ENCODE measurements around the gene RASA3. TPM values are rescaled to one million over a fixed set of nuclear protein-coding genes. Genes with fewer than 3 reads are reported as not detected.

The RASA3 gene
- polyA plus RNA-seq, 3 donors, result 9.0 to 32.6 (median 16.6) TPM

DNA sequence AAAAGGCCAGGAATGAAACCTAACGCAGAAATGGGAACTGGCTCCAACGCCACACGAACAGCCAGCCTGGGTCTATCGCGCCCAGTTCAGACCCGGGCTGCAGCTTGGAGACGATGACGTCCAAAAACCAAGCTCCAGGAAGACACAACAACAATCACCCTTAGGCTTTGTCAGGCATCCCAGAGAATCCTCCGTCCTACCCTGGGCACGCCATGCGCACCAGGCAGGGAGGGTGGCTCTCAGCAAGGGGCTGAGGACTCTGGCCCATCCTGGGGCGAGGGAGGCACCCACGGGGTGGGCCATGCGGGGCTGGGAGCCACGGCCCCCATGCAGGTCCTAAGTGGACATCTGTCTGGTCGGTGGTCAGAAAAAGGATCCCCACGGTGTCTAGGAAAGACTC is 9.0 kb downstream of the RASA3 start:
- H3K4me3 Mint-ChIP-seq, result peak overlapping the region in 1 of 2 donors; percentile 65

DNA sequence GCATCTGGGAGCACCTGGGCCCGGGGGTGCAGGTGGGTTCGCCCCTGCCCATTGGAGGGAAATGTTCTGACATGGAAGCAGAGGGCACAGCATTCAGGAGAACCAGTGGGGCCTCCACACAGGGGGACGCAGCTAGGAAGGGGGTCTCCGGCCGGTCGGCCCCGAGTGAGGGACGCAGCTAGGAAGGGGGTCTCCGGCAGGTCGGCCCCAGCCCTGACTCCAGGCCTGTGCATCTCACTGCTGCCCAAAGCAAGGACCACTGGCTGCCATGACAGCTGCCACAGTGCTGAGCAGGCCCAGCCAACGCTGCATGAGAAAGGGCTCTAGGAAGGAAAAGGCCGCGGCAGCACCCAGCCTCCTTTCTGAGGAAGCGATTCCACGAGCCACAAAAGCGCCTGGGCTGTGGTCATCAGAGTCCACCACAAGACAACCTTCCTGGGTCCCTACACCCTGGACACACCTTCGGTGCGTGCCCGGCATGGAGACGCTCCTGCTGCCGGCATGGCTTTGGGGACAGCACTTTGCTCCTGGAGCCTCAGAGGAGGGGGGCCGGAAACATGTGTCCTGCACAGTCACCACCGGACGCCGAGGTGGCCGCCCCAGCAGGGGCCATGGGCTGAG is 9.7 kb downstream of the RASA3 start:
- H3K4me1 Mint-ChIP-seq, result peaks cover 64% of the 10 kb centered on the region
- Histone ChIP-seq H3K4me3 (replicated peaks in 1 of 3; ENCODE audit: low read depth in 2 of 3, low read length in 3 of 3) (peak overlapping the region in 1 of 3 experiments; percentile 11), H3K9ac (ENCODE audit: insufficient read depth, low read length, poor library complexity, severe bottlenecking) (no peak overlapping the region), H3K27me3 (ENCODE audit: control insufficient read depth in 2 of 2, insufficient read depth in 2 of 2, low read length in 2 of 2) (no peaks in the 10 kb centered on the region), H3K79me2 (ENCODE audit: insufficient read depth, low read length) (peaks cover 90% of the 10 kb centered on the region), H4K20me1 (ENCODE audit: insufficient read depth, low read length) (peaks cover 90% of the 10 kb centered on the region), H3K36me3 (replicated peaks in 1 of 2; ENCODE audit: control insufficient read depth in 1 of 2, insufficient read depth in 2 of 2, low read length in 2 of 2) (no peaks in the 10 kb centered on the region), H3K9me3 (replicated peaks in 1 of 2; ENCODE audit: control insufficient read depth in 1 of 2, insufficient read depth in 1 of 2, low read length in 2 of 2) (no peaks in the 10 kb centered on the region), H3K4me2 (replicated peaks; ENCODE audit: extremely low read depth, low read length, poor library complexity, severe bottlenecking) (peak overlapping the region; percentile 8), H3K27ac (ENCODE audit: low read depth in 1 of 2, low read length in 2 of 2) (peak overlapping the region in 1 of 2 donors; percentile 51), H3K4me1 (ENCODE audit: control insufficient read depth in 1 of 2, insufficient read depth in 2 of 2, low read length in 2 of 2) (peaks cover 49 to 80% of the 10 kb centered on the region in 2 donors), H2AFZ (ENCODE audit: insufficient read depth, low read depth, low read length, poor library complexity, severe bottlenecking) (no peak overlapping the region)
- intact Hi-C loops (cut with micrococcal nuclease), result no loop called here
- TF ChIP-seq, protein P1, sequence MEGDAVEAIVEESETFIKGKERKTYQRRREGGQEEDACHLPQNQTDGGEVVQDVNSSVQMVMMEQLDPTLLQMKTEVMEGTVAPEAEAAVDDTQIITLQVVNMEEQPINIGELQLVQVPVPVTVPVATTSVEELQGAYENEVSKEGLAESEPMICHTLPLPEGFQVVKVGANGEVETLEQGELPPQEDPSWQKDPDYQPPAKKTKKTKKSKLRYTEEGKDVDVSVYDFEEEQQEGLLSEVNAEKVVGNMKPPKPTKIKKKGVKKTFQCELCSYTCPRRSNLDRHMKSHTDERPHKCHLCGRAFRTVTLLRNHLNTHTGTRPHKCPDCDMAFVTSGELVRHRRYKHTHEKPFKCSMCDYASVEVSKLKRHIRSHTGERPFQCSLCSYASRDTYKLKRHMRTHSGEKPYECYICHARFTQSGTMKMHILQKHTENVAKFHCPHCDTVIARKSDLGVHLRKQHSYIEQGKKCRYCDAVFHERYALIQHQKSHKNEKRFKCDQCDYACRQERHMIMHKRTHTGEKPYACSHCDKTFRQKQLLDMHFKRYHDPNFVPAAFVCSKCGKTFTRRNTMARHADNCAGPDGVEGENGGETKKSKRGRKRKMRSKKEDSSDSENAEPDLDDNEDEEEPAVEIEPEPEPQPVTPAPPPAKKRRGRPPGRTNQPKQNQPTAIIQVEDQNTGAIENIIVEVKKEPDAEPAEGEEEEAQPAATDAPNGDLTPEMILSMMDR (IDR thresholded peaks at IDR 0.05), result no peak
- H3K36me3 Mint-ChIP-seq, result peaks cover 41 to 42% of the 10 kb centered on the region in 2 donors
- WGBS (ENCODE audit: insufficient coverage), result 52% methylated on average over 23 of the region's 26 CpGs
- H3K9me3 Mint-ChIP-seq, result peaks cover 0 to 2% (median 0%) of the 10 kb centered on the region in 7 donors
- H3K27me3 Mint-ChIP-seq (ENCODE audit: low read depth in 3 of 3), result peaks cover 0 to 3% (median 2%) of the 10 kb centered on the region in 3 donors
- H3K27ac Mint-ChIP-seq, result peak overlapping the region in 6 of 7 donors; percentile 16 to 84 (median 74)
- peak overlapping the region in 1 of 2 donors; percentile 65 for H3K4me3 Mint-ChIP-seq
- DNase-seq, result peak in 1 of 3 donors; percentile 33

More for the DNA sequence above, 9.0 kb downstream of the RASA3 start:
- TF ChIP-seq, protein P1 (IDR thresholded peaks at IDR 0.05), result no peak
- H4K20me1 ChIP-seq (ENCODE audit: insufficient read depth, low read length), result peaks cover 90% of the 10 kb centered on the region
- 52% methylated on average over 15 of the region's 17 CpGs for WGBS (ENCODE audit: insufficient coverage)
- H3K27ac ChIP-seq (ENCODE audit: low read depth in 1 of 2, low read length in 2 of 2), result peak overlapping the region in 1 of 2 donors; percentile 51
- H2AFZ ChIP-seq (ENCODE audit: insufficient read depth, low read depth, low read length, poor library complexity, severe bottlenecking), result no peak overlapping the region
- intact Hi-C loops (cut with micrococcal nuclease), result no loop called here
- peaks cover 0 to 2% (median 0%) of the 10 kb centered on the region in 7 donors for H3K9me3 Mint-ChIP-seq
- DNase-seq, result no peak
- peak overlapping the region in 1 of 3 experiments; percentile 11 for H3K4me3 ChIP-seq (replicated peaks in 1 of 3; ENCODE audit: low read depth in 2 of 3, low read length in 3 of 3)
- peaks cover 56 to 88% of the 10 kb centered on the region in 2 donors for H3K4me1 ChIP-seq (ENCODE audit: control insufficient read depth in 1 of 2, insufficient read depth in 2 of 2, low read length in 2 of 2)
- H3K9me3 ChIP-seq (replicated peaks in 1 of 2; ENCODE audit: control insufficient read depth in 1 of 2, insufficient read depth in 1 of 2, low read length in 2 of 2), result no peaks in the 10 kb centered on the region
- no peaks in the 10 kb centered on the region for H3K36me3 ChIP-seq (replicated peaks in 1 of 2; ENCODE audit: control insufficient read depth in 1 of 2, insufficient read depth in 2 of 2, low read length in 2 of 2)
- H3K27me3 Mint-ChIP-seq (ENCODE audit: low read depth in 3 of 3), result peaks cover 0 to 3% (median 2%) of the 10 kb centered on the region in 3 donors
- H3K4me1 Mint-ChIP-seq, result peaks cover 71% of the 10 kb centered on the region
- no peak overlapping the region for H3K9ac ChIP-seq (ENCODE audit: insufficient read depth, low read length, poor library complexity, severe bottlenecking)
- peak overlapping the region; percentile 16 to 84 (median 76) for H3K27ac Mint-ChIP-seq
- H3K4me2 ChIP-seq (replicated peaks; ENCODE audit: extremely low read depth, low read length, poor library complexity, severe bottlenecking), result peak overlapping the region; percentile 8
- peaks cover 90% of the 10 kb centered on the region for H3K79me2 ChIP-seq (ENCODE audit: insufficient read depth, low read length)
- H3K36me3 Mint-ChIP-seq, result peaks cover 44% of the 10 kb centered on the region in 2 donors
- H3K27me3 ChIP-seq (ENCODE audit: control insufficient read depth in 2 of 2, insufficient read depth in 2 of 2, low read length in 2 of 2), result no peaks in the 10 kb centered on the region
